Chondrocyte (in vitro differentiated cells): Measurements from ENCODE around the gene PRM1. TPM values are rescaled to one million over a fixed set of nuclear protein-coding genes. Genes with fewer than 3 reads are reported as not detected.

Source experiments
- DNase-seq: peaks from one replicate; pipeline ENCODE4 v3.0.0; 2021; ENCODE audit warnings: mixed read lengths, low spot score
- H3K27ac Mint-ChIP-seq: one replicate; pipeline ENCODE4 v1.8.0; 2021; ENCODE audit warnings: mild to moderate bottlenecking, moderate library complexity, mixed read lengths; ENCODE audit not compliant: unreplicated experiment
- H3K27me3 Mint-ChIP-seq: 2 replicates; pipeline ENCODE4 v1.8.0; 2021; ENCODE audit warnings: low read depth, mixed read lengths
- H3K36me3 Mint-ChIP-seq: 2 replicates; pipeline ENCODE4 v1.8.0; 2021; ENCODE audit warnings: low read depth, mixed read lengths
- H3K4me1 Mint-ChIP-seq: 2 replicates; pipeline ENCODE4 v1.8.0; 2021; ENCODE audit warnings: low read depth, mild to moderate bottlenecking, mixed read lengths
- H3K4me3 Mint-ChIP-seq: one replicate; pipeline ENCODE4 v1.8.0; 2021; ENCODE audit warnings: mild to moderate bottlenecking, moderate library complexity, mixed read lengths; ENCODE audit not compliant: unreplicated experiment
- H3K9me3 Mint-ChIP-seq: 2 replicates; pipeline ENCODE4 v1.8.0; 2021; ENCODE audit warnings: low read depth, mixed read lengths
- CTCF ChIP-seq: fragments of 200-600 bp; sonication (generic); IDR thresholded peaks from 2 replicates; pipeline ENCODE4 v1.5.0; 2021; ENCODE audit warnings: antibody characterized with exemption, mild to moderate bottlenecking, moderate library complexity
- total RNA-seq: library from RNA; stranded (reverse); gene quantifications from 3 replicates; pipeline ENCODE4 v1.2.1, GENCODE V29; 2021

Gene PRM1
- total RNA-seq, 1 donor from 2014 or later: not detected

- Mint-ChIP-seq H3K27me3 (no peaks in the 10 kb centered on the region), H3K4me1 (peaks cover 22% of the 10 kb centered on the region)
Measured at GRCh38 chr16:11319529-11320146, 38.5 kb upstream of the PRM1 start.

GRCh38 chr16:11318817-11319216 lies 37.7 kb upstream of the PRM1 start:
- no peak overlapping the region for H3K27ac Mint-ChIP-seq

More at GRCh38 chr16:11319529-11320146, 38.5 kb upstream of the PRM1 start:
- DNase-seq: no peak
- no peak overlapping the region for H3K4me3 Mint-ChIP-seq
- no peaks in the 10 kb centered on the region for H3K36me3 Mint-ChIP-seq
- no peaks in the 10 kb centered on the region for H3K9me3 Mint-ChIP-seq
- TF ChIP-seq CTCF: no peak
- no peak overlapping the region for H3K27ac Mint-ChIP-seq

GRCh38 chr16:11316331-11317015 lies 35.3 kb upstream of the PRM1 start:
- H3K27ac Mint-ChIP-seq: peak overlapping the region; percentile 20

More at GRCh38 chr16:11318817-11319216, 37.7 kb upstream of the PRM1 start:
- Mint-ChIP-seq H3K27me3 (no peaks in the 10 kb centered on the region), H3K36me3 (no peaks in the 10 kb centered on the region), H3K9me3 (no peaks in the 10 kb centered on the region), H3K4me1 (peaks cover 27% of the 10 kb centered on the region), H3K4me3 (no peak overlapping the region)
- DNase-seq: no peak
- no peak for TF ChIP-seq CTCF

GRCh38 chr16:11315510-11315909 lies 34.4 kb upstream of the PRM1 start:
- Mint-ChIP-seq H3K36me3 (no peaks in the 10 kb centered on the region), H3K27ac (no peak overlapping the region), H3K27me3 (no peaks in the 10 kb centered on the region), H3K4me1 (peaks cover 44% of the 10 kb centered on the region), H3K4me3 (no peak overlapping the region), H3K9me3 (no peaks in the 10 kb centered on the region)
- TF ChIP-seq CTCF: peak; percentile 39
- DNase-seq: no peak

More at GRCh38 chr16:11316331-11317015, 35.3 kb upstream of the PRM1 start:
- no peaks in the 10 kb centered on the region for H3K9me3 Mint-ChIP-seq
- peak; percentile 27 for TF ChIP-seq CTCF
- H3K4me1 Mint-ChIP-seq: peaks cover 44% of the 10 kb centered on the region
- no peaks in the 10 kb centered on the region for H3K36me3 Mint-ChIP-seq
- no peak for DNase-seq
- no peaks in the 10 kb centered on the region for H3K27me3 Mint-ChIP-seq
- no peak overlapping the region for H3K4me3 Mint-ChIP-seq

GRCh38 chr16:11314309-11314894 lies 33.3 kb upstream of the PRM1 start:
- no peak overlapping the region for H3K4me3 Mint-ChIP-seq
- peaks cover 52% of the 10 kb centered on the region for H3K4me1 Mint-ChIP-seq
- no peaks in the 10 kb centered on the region for H3K27me3 Mint-ChIP-seq
- H3K27ac Mint-ChIP-seq: no peak overlapping the region
- H3K36me3 Mint-ChIP-seq: no peaks in the 10 kb centered on the region
- no peak for TF ChIP-seq CTCF
- no peaks in the 10 kb centered on the region for H3K9me3 Mint-ChIP-seq
- DNase-seq: no peak
